IMR-90 (cell line): ENCODE measurements around the gene VPS52. TPM values are rescaled to one million over a fixed set of nuclear protein-coding genes. Genes with fewer than 3 reads are reported as not detected.

Source experiments
- ATAC-seq: fragments of 200-7000 bp; cut with Tn5 transposase; 2 replicates; pipeline ENCODE4 v1.9.1; 2020; ENCODE audit warnings: low read depth, mild to moderate bottlenecking, moderate library complexity
- BruUV-seq: library from RNA; stranded (reverse); fragments of 400-500 nt; replicated peaks from 2 replicates; lab custom pipeline; 2021; lab: Mats Ljungman, UMichigan
- CTCF ChIA-PET: fragments of 300-600 bp; formaldehyde crosslinking; extraction: SDS; loops from one replicate; lab custom pipeline; 2021; ENCODE audit warnings: antibody characterized with exemption; lab: Yijun Ruan, JAX
- POLR2A ChIA-PET: fragments of 300-600 bp; sonication (Branson Sonifier 250); formaldehyde crosslinking; loops from one replicate; lab custom pipeline; 2022; ENCODE audit warnings: antibody characterized with exemption; ENCODE audit not compliant: unreplicated experiment; lab: Charles Lee
- DNase-seq: peaks from one replicate; pipeline ENCODE4 v3.0.0; 2013
- H2AFZ ChIP-seq: replicated peaks from 2 replicates; pipeline ENCODE3; 2013; ENCODE audit warnings: low read length, mild to moderate bottlenecking; ENCODE audit not compliant: poor library complexity
- H2AK5ac ChIP-seq: 2 replicates; pipeline ENCODE4 v1.6.1; 2013; ENCODE audit warnings: low read depth, low read length, inconsistent platforms
- H2AK9ac ChIP-seq: replicated peaks from 2 replicates; pipeline ENCODE3; 2013; ENCODE audit warnings: mild to moderate bottlenecking, low read depth, low read length, moderate library complexity; ENCODE audit not compliant: poor library complexity
- H2BK120ac ChIP-seq: 2 replicates; pipeline ENCODE4 v1.6.1; 2013; ENCODE audit warnings: low read depth, low read length, inconsistent platforms
- H2BK15ac ChIP-seq: 3 replicates; pipeline ENCODE4 v1.6.1; 2013; ENCODE audit warnings: low read depth, low read length, inconsistent platforms
- H2BK20ac ChIP-seq: 2 replicates; pipeline ENCODE4 v1.6.1; 2013; ENCODE audit warnings: low read depth, mild to moderate bottlenecking, inconsistent platforms, low read length, moderate library complexity
- H2BK5ac ChIP-seq: 2 replicates; pipeline ENCODE4 v1.6.1; 2013; ENCODE audit warnings: mild to moderate bottlenecking, low read depth, low read length, inconsistent platforms; ENCODE audit not compliant: poor library complexity, severe bottlenecking
- H3K14ac ChIP-seq: replicated peaks from 2 replicates; pipeline ENCODE4 v1.6.1; 2013; ENCODE audit warnings: low read depth, low read length, inconsistent platforms
- H3K18ac ChIP-seq: 2 replicates; pipeline ENCODE4 v1.6.1; 2013; ENCODE audit warnings: low read depth, low read length, control low read depth
- H3K23ac ChIP-seq: 2 replicates; pipeline ENCODE4 v1.6.1; 2013; ENCODE audit warnings: low read depth, low read length, inconsistent platforms
- H3K27ac ChIP-seq: 2 replicates; pipeline ENCODE4 v1.5.1; 2013; ENCODE audit warnings: mild to moderate bottlenecking, control low read depth, low read length; ENCODE audit not compliant: insufficient read depth
- H3K27me3 ChIP-seq: 2 replicates; pipeline ENCODE4 v1.6.1; 2013; ENCODE audit warnings: low read length; ENCODE audit not compliant: control insufficient read depth, insufficient read depth
- H3K36me3 ChIP-seq: 2 replicates; pipeline ENCODE4 v1.6.1; 2013; ENCODE audit warnings: low read length, mixed read lengths; ENCODE audit not compliant: control insufficient read depth, insufficient read depth
- H3K4ac ChIP-seq: 2 replicates; pipeline ENCODE4 v1.6.1; 2013; ENCODE audit warnings: low read depth, low read length, inconsistent platforms
- H3K4me1 ChIP-seq: 2 replicates; pipeline ENCODE4 v1.6.1; 2013; ENCODE audit warnings: low read length, mixed read lengths; ENCODE audit not compliant: control insufficient read depth, insufficient read depth
- H3K4me2 ChIP-seq: 2 replicates; pipeline ENCODE4 v1.6.1; 2013; ENCODE audit warnings: low read depth, mild to moderate bottlenecking, control low read depth, low read length, moderate library complexity
- H3K4me3 ChIP-seq: 2 replicates; pipeline ENCODE4 v1.5.1; 2013; ENCODE audit warnings: low read depth, mild to moderate bottlenecking, control low read depth, low read length, moderate library complexity; ENCODE audit not compliant: insufficient read depth
- H3K56ac ChIP-seq: 2 replicates; pipeline ENCODE4 v1.6.1; 2013; ENCODE audit warnings: low read length, inconsistent platforms; ENCODE audit not compliant: insufficient read depth; ENCODE audit errors: extremely low read depth
- H3K79me1 ChIP-seq, 2 experiments: 2 replicates each; pipeline ENCODE4 v1.6.1; 2013; ENCODE audit warnings: low read length in 2 of 2, inconsistent platforms in 1 of 2, low read depth in 1 of 2
- H3K9ac ChIP-seq: 2 replicates; pipeline ENCODE4 v1.6.1; 2013; ENCODE audit warnings: low read depth, low read length, control low read depth
- H3K9me1 ChIP-seq: 2 replicates; pipeline ENCODE4 v1.6.1; 2013; ENCODE audit warnings: low read length, inconsistent platforms; ENCODE audit not compliant: insufficient read depth
- H3K9me3 ChIP-seq: 2 replicates; pipeline ENCODE4 v1.6.1; 2013; ENCODE audit warnings: low read length; ENCODE audit not compliant: control insufficient read depth, insufficient read depth
- H4K20me1 ChIP-seq: 2 replicates; pipeline ENCODE4 v1.6.1; 2013; ENCODE audit warnings: low read length, inconsistent platforms; ENCODE audit not compliant: insufficient read depth
- H4K5ac ChIP-seq: 2 replicates; pipeline ENCODE4 v1.6.1; 2013; ENCODE audit warnings: mild to moderate bottlenecking, low read depth, low read length, control low read depth
- H4K8ac ChIP-seq, 2 experiments: 2 replicates each; pipeline ENCODE4 v1.6.1; 2013; ENCODE audit warnings: low read depth in 2 of 2, low read length in 2 of 2, control low read depth in 1 of 2, inconsistent platforms in 1 of 2
- H4K91ac ChIP-seq: 2 replicates; pipeline ENCODE4 v1.6.1; 2013; ENCODE audit warnings: low read depth, low read length, inconsistent platforms; ENCODE audit not compliant: insufficient read depth
- CHD1 ChIP-seq: IDR thresholded peaks from 2 replicates; pipeline ENCODE4 v1.6.1; 2012; ENCODE audit warnings: low read depth, low read length, improper control_type of control experiment
- CTCF ChIP-seq: conservative IDR thresholded peaks from 2 replicates; pipeline ENCODE4 v1.5.1; 2012; ENCODE audit warnings: mild to moderate bottlenecking, low read depth, low read length, improper control_type of control experiment
- ELK1 ChIP-seq: fragments of 150-350 bp; IDR thresholded peaks from 2 replicates; pipeline ENCODE4 v1.6.1; 2016; ENCODE audit warnings: low read depth, mild to moderate bottlenecking, low read length, moderate library complexity, borderline replicate concordance
- FOS ChIP-seq: fragments of 150-350 bp; IDR thresholded peaks from 2 replicates; pipeline ENCODE4 v1.6.1; 2016; ENCODE audit warnings: low read depth, low read length
- MAFK ChIP-seq: IDR thresholded peaks from 2 replicates; pipeline ENCODE4 v1.6.1; 2012; ENCODE audit warnings: low read depth, low read length, improper control_type of control experiment
- MAZ ChIP-seq: IDR thresholded peaks from 2 replicates; pipeline ENCODE4 v1.6.1; 2012; ENCODE audit warnings: low read depth, mild to moderate bottlenecking, low read length, improper control_type of control experiment, moderate library complexity, borderline replicate concordance
- MXI1 ChIP-seq: IDR thresholded peaks from 2 replicates; pipeline ENCODE4 v1.6.1; 2012; ENCODE audit warnings: low read depth, mild to moderate bottlenecking, low read length, moderate library complexity, borderline replicate concordance
- POLR2A ChIP-seq: IDR thresholded peaks from 2 replicates; pipeline ENCODE4 v1.6.1; 2012; ENCODE audit warnings: mild to moderate bottlenecking, low read depth, low read length
- RAD21 ChIP-seq: IDR thresholded peaks from 2 replicates; pipeline ENCODE4 v1.6.1; 2012; ENCODE audit warnings: low read length, improper control_type of control experiment
- RCOR1 ChIP-seq: IDR thresholded peaks from 2 replicates; pipeline ENCODE4 v1.6.1; 2012; ENCODE audit warnings: mild to moderate bottlenecking, low read length, improper control_type of control experiment; ENCODE audit not compliant: insufficient replicate concordance
- RFX5 ChIP-seq: IDR thresholded peaks from 2 replicates; pipeline ENCODE4 v1.8.0; 2012; ENCODE audit warnings: low read depth, mild to moderate bottlenecking, low read length, moderate library complexity
- SMC3 ChIP-seq: fragments of 150-350 bp; IDR thresholded peaks from 2 replicates; pipeline ENCODE4 v1.6.1; 2016; ENCODE audit warnings: low read depth, mild to moderate bottlenecking, antibody characterized with exemption, low read length, moderate library complexity
- WGBS, 2 experiments: methylation state at CpG; one replicate each; pipeline versions ENCODE4 v1.1.5 to v1.1.7; 2013; ENCODE audit warnings: missing lambda C conversion rate in 2 of 2; ENCODE audit not compliant: insufficient read length in 1 of 2; ENCODE audit errors: extremely low coverage in 2 of 2; 5-methylcytosine and 5-hydroxymethylcytosine counted together
- dilution Hi-C: fragments of 300-500 bp; cut with HindIII; formaldehyde crosslinking; loops from one replicate; pipeline ENCODE4 v1.14.3; 2018; ENCODE audit warnings: low sequenced_read_pairs; ENCODE audit not compliant: unreplicated experiment
- in situ Hi-C: fragments of 300-500 bp; cut with MboI; formaldehyde crosslinking; loops from 3 replicates; pipeline ENCODE4 v1.14.3; 2019; ENCODE audit warnings: low sequenced_read_pairs, inconsistent platforms, mixed read lengths
- intact Hi-C: fragments of 100-400 bp; cut with micrococcal nuclease; formaldehyde crosslinking; loops from 2 replicates; pipeline ENCODE4 v1.10.0; 2022
- polyA plus RNA-seq, 3 experiments: library from polyadenylated mRNA; depleted of rRNA; stranded (reverse); fragments of >200 nt; gene quantifications; 2 replicates each; pipeline ENCODE4 v1.2.3, GENCODE V29; 2012; ENCODE audit warnings: low replicate concordance in 1 of 3
- total RNA-seq: library from RNA; depleted of rRNA; stranded (reverse); fragments of >200 nt; gene quantifications from 2 replicates; pipeline ENCODE4 v1.2.3, GENCODE V29; 2012

The VPS52 gene
- total and polyA plus RNA-seq, 2 of the 4 experiments (the other 2 are of a cell fraction) = 29.8 to 54.6 TPM

- Histone ChIP-seq H3K4me3 (no peak overlapping the region), H3K56ac (no peak overlapping the region), H2BK5ac (no peak overlapping the region), H3K79me1 (peaks cover 21 to 50% of the 10 kb centered on the region in 2 experiments), H2BK15ac (no peak overlapping the region), H3K36me3 (peaks cover 66% of the 10 kb centered on the region), H3K27ac (no peak overlapping the region), H3K4me1 (peaks cover 12% of the 10 kb centered on the region), H3K23ac (no peak overlapping the region), H4K5ac (no peak overlapping the region), H3K4ac (no peak overlapping the region), H2AK9ac (peak overlapping the region; percentile 94), H3K14ac (no peak overlapping the region), H3K9ac (no peak overlapping the region), H3K4me2 (no peak overlapping the region), H4K91ac (no peak overlapping the region), H3K18ac (no peak overlapping the region), H4K8ac (peak overlapping the region in 1 of 2 experiments; percentile 52; a peak in 1 of 4 replicates), H3K27me3 (no peaks in the 10 kb centered on the region), H2BK20ac (no peak overlapping the region), H2AFZ (no peak overlapping the region), H2AK5ac (no peak overlapping the region), H4K20me1 (peaks cover 66% of the 10 kb centered on the region), H2BK120ac (no peak overlapping the region), H3K9me1 (peaks cover 6% of the 10 kb centered on the region), H3K9me3 (no peaks in the 10 kb centered on the region)
- dilution Hi-C loops (no loop called here), intact Hi-C loops (no loop called here), in situ Hi-C loops (no loop called here)
- no peak for ATAC-seq
- WGBS, 2 experiments = 83% methylated on average over 4 of the region's 9 CpGs; no CpG with 5 or more reads in 1 of the 2 experiments
- POLR2A ChIA-PET = interaction anchor here (1.8 kb wide), 1 partner anchor 11 kb away, joined by 10 read pairs; the partner anchor contains the start of genes PFDN6 and WDR46
- DNase-seq = no peak
- CTCF ChIA-PET = interaction anchor here (1.8 kb wide), 1 partner anchor 19 kb away, joined by 5 read pairs; no protein-coding TSS in a partner anchor
- BruUV-seq = no TSS peak
- no peak for TF ChIP-seq SMC3
- TF ChIP-seq CTCF = no peak
- TF ChIP-seq ELK1 = no peak
- no peak for TF ChIP-seq FOS
- TF ChIP-seq MXI1 = no peak
- TF ChIP-seq MAZ = no peak
- TF ChIP-seq RCOR1 = no peak
- no peak for TF ChIP-seq CHD1
- no peak for TF ChIP-seq MAFK
- no peak for TF ChIP-seq RAD21
- no peak for TF ChIP-seq RFX5
- no peak for TF ChIP-seq POLR2A
These were observed 6.7 kb upstream of the VPS52 start for GRCh38 chr6:33278392-33278741.
